H1 (cell line): ENCODE measurements around the gene MATN1. TPM values are rescaled to one million over a fixed set of nuclear protein-coding genes. Genes with fewer than 3 reads are reported as not detected.

ENCODE experiments used
- CHD2 ChIP-seq: IDR thresholded peaks from 2 replicates; pipeline ENCODE4 v1.6.1; 2012; ENCODE audit warnings: low read length, improper control_type of control experiment
- CHD7 ChIP-seq: fragments of 300-600 bp; sonication (generic); IDR thresholded peaks from 2 replicates; pipeline ENCODE4 v1.7.1; 2012; ENCODE audit warnings: low read length, moderate library complexity, mild to moderate bottlenecking, inconsistent platforms; ENCODE audit not compliant: insufficient replicate concordance
- JUN ChIP-seq: IDR thresholded peaks from 2 replicates; pipeline ENCODE4 v1.6.1; 2011; ENCODE audit warnings: low read depth, mild to moderate bottlenecking, improper control_type of control experiment, low read length
- KDM1A ChIP-seq: fragments of 200-600, 300-600 bp; sonication (generic); IDR thresholded peaks from 2 replicates; pipeline ENCODE4 v1.7.1; 2016; ENCODE audit warnings: mild to moderate bottlenecking, low read length, borderline replicate concordance
- KDM5A ChIP-seq: fragments of 200-600 bp; IDR thresholded peaks from 2 replicates; pipeline ENCODE4 v1.7.1; 2012; ENCODE audit warnings: mild to moderate bottlenecking, low read length, inconsistent platforms, mixed read lengths
- POU5F1 ChIP-seq: IDR thresholded peaks from 2 replicates; pipeline ENCODE4 v1.6.1; 2011; ENCODE audit warnings: low read depth, mild to moderate bottlenecking, low read length, moderate library complexity
- SIX5 ChIP-seq: IDR thresholded peaks from 2 replicates; pipeline ENCODE4 v1.6.1; 2011; ENCODE audit warnings: mild to moderate bottlenecking, low read depth, low read length
- SP1 ChIP-seq: IDR thresholded peaks from 2 replicates; pipeline ENCODE4 v1.6.1; 2011; ENCODE audit warnings: low read depth, low read length
- TAF7 ChIP-seq: optimal IDR thresholded peaks from 2 replicates; pipeline ENCODE3; 2011; ENCODE audit warnings: low read depth, mild to moderate bottlenecking, inconsistent platforms, low read length, moderate library complexity, borderline replicate concordance
- polyA plus RNA-seq, 7 experiments: library from polyadenylated mRNA; depleted of rRNA in 3 of 7; stranded (reverse) in 5 of 7; unstranded in 2 of 7; fragments of >200 nt in 5 of 7; fragments of 200-250 nt in 2 of 7; gene quantifications; 1 replicate in 5 of 7; 2 replicates in 1 of 7; 4 replicates in 1 of 7; pipeline versions ENCODE4 v1.2.1 to v1.2.3, GENCODE V29; 2011 to 2013; ENCODE audit warnings: missing spikeins in 2 of 7, mixed read lengths in 2 of 7
- total RNA-seq: library from RNA; stranded (reverse); fragmentation: NEBNext Ultra II Directional; extraction: Animal tissue kit (Norgen Biotek cat#: 25700); gene quantifications from 2 replicates; pipeline ENCODE4 v1.2.1, GENCODE V29; 2021
- TF ChIP-seq, protein P1 (sequence below), 3 experiments: IDR thresholded peaks; 1 replicate in 2 of 3; 2 replicates in 1 of 3; pipeline versions ENCODE4 v1.5.1 to v1.6.1; 2011; ENCODE audit warnings: low read length in 3 of 3, mild to moderate bottlenecking in 3 of 3, inconsistent platforms in 2 of 3, low read depth in 1 of 3, moderate library complexity in 1 of 3; ENCODE audit not compliant: insufficient read depth in 1 of 3; ENCODE audit errors: control extremely low read depth in 1 of 3

MATN1 gene
- total and polyA plus RNA-seq, 2 of the 8 experiments (the other 6 are each of a cell fraction or from before 2014, with no cell fraction given) = 0.12 to 0.28 TPM

GRCh38 chr1:30726236-30726635, 2.9 kb upstream of the MATN1 start (continued):
- no peak for TF ChIP-seq CHD7
- no peak for TF ChIP-seq TAF7
- TF ChIP-seq POU5F1 = no peak
- TF ChIP-seq JUN = no peak
- no peak for TF ChIP-seq KDM5A
- no peak for TF ChIP-seq SIX5
- no peak for TF ChIP-seq KDM1A
- TF ChIP-seq CHD2 = no peak
- TF ChIP-seq, protein P1, sequence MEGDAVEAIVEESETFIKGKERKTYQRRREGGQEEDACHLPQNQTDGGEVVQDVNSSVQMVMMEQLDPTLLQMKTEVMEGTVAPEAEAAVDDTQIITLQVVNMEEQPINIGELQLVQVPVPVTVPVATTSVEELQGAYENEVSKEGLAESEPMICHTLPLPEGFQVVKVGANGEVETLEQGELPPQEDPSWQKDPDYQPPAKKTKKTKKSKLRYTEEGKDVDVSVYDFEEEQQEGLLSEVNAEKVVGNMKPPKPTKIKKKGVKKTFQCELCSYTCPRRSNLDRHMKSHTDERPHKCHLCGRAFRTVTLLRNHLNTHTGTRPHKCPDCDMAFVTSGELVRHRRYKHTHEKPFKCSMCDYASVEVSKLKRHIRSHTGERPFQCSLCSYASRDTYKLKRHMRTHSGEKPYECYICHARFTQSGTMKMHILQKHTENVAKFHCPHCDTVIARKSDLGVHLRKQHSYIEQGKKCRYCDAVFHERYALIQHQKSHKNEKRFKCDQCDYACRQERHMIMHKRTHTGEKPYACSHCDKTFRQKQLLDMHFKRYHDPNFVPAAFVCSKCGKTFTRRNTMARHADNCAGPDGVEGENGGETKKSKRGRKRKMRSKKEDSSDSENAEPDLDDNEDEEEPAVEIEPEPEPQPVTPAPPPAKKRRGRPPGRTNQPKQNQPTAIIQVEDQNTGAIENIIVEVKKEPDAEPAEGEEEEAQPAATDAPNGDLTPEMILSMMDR (IDR thresholded peaks at IDR 0.05; ENCODE audit: control extremely low read depth in 1 of 3, insufficient read depth in 1 of 3, low read depth in 1 of 3, low read length in 3 of 3) = no peak
- TF ChIP-seq SP1 = no peak
